Measurements from ENCODE around the gene JRKL.

- TF ChIP-seq, protein P1, sequence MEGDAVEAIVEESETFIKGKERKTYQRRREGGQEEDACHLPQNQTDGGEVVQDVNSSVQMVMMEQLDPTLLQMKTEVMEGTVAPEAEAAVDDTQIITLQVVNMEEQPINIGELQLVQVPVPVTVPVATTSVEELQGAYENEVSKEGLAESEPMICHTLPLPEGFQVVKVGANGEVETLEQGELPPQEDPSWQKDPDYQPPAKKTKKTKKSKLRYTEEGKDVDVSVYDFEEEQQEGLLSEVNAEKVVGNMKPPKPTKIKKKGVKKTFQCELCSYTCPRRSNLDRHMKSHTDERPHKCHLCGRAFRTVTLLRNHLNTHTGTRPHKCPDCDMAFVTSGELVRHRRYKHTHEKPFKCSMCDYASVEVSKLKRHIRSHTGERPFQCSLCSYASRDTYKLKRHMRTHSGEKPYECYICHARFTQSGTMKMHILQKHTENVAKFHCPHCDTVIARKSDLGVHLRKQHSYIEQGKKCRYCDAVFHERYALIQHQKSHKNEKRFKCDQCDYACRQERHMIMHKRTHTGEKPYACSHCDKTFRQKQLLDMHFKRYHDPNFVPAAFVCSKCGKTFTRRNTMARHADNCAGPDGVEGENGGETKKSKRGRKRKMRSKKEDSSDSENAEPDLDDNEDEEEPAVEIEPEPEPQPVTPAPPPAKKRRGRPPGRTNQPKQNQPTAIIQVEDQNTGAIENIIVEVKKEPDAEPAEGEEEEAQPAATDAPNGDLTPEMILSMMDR (conservative IDR thresholded peaks at IDR 0.05 in 1 of 2, IDR thresholded peaks at IDR 0.05 in 1 of 2; ENCODE audit: extremely low read depth in 1 of 2, insufficient read depth in 1 of 2, low read depth in 1 of 2, low read length in 2 of 2) = no peak
- no peak for TF ChIP-seq EZH2 (IDR thresholded peaks at IDR 0.05; ENCODE audit: borderline replicate concordance, low read length)
These were observed 24.3 kb upstream of the JRKL start for GRCh38 chr11:96365493-96365892.

Data from mammary epithelial cell (primary cell).